AG09309 (cell line): Measurements from ENCODE around the gene VAV2.
"Not testable (repeated sequence)": the region's sequence is repeated elsewhere in the genome, so short reads cannot be mapped to it uniquely, and the experiment has no call there.

Experiments
- DNase-seq: peaks from one replicate; pipeline ENCODE4 v3.0.0-alpha.2; 2010; ENCODE audit warnings: low read depth
- H3K4me3 ChIP-seq: 2 replicates; pipeline ENCODE4 v1.5.1; 2011; ENCODE audit warnings: mild to moderate bottlenecking, low read depth, low read length, moderate library complexity; ENCODE audit not compliant: control insufficient read depth
- TF ChIP-seq, protein P1 (sequence below): IDR thresholded peaks from 2 replicates; pipeline ENCODE4 v1.5.1; 2011; ENCODE audit warnings: mild to moderate bottlenecking, low read depth, low read length, inconsistent platforms; ENCODE audit not compliant: insufficient read depth, control insufficient read depth; ENCODE audit errors: missing control alignments

Gene VAV2

GRCh38 chr9:133961226-133962165 lies 30.6 kb downstream of the VAV2 start:
- no peak overlapping the region for H3K4me3 ChIP-seq
- TF ChIP-seq, protein P1, sequence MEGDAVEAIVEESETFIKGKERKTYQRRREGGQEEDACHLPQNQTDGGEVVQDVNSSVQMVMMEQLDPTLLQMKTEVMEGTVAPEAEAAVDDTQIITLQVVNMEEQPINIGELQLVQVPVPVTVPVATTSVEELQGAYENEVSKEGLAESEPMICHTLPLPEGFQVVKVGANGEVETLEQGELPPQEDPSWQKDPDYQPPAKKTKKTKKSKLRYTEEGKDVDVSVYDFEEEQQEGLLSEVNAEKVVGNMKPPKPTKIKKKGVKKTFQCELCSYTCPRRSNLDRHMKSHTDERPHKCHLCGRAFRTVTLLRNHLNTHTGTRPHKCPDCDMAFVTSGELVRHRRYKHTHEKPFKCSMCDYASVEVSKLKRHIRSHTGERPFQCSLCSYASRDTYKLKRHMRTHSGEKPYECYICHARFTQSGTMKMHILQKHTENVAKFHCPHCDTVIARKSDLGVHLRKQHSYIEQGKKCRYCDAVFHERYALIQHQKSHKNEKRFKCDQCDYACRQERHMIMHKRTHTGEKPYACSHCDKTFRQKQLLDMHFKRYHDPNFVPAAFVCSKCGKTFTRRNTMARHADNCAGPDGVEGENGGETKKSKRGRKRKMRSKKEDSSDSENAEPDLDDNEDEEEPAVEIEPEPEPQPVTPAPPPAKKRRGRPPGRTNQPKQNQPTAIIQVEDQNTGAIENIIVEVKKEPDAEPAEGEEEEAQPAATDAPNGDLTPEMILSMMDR: no peak
- DNase-seq: no peak

GRCh38 chr9:133960568-133961129 lies 31.5 kb downstream of the VAV2 start:
- TF ChIP-seq, protein P1: no peak
- H3K4me3 ChIP-seq: no peak overlapping the region
- no peak for DNase-seq

- DNase-seq: no peak
- no peak overlapping the region for H3K4me3 ChIP-seq
- TF ChIP-seq, protein P1: no peak
These were observed 32.1 kb downstream of the VAV2 start for GRCh38 chr9:133959966-133960567.

DNA sequence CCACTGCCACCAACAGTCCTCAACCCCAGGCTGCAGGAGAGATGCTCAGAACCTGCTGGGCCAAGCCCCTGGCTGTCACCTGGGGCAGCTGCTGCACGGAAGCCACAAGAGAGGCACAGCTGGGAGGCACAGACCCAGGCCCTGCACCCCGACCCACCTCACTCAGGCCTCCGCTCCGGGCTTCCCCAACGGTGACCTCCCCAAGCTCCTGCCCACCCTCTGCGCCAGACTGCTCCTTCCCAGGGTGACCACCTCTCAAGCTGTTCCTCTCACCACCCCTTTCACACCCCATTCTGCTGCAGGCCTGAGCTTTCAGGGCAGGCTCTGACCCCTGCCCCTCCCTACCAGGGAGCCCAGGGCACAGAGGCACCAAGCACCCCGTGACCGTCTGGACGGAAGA lies 33.0 kb downstream of the VAV2 start:
- TF ChIP-seq, protein P1: no peak
- no peak for DNase-seq
- H3K4me3 ChIP-seq: no peak overlapping the region

DNA sequence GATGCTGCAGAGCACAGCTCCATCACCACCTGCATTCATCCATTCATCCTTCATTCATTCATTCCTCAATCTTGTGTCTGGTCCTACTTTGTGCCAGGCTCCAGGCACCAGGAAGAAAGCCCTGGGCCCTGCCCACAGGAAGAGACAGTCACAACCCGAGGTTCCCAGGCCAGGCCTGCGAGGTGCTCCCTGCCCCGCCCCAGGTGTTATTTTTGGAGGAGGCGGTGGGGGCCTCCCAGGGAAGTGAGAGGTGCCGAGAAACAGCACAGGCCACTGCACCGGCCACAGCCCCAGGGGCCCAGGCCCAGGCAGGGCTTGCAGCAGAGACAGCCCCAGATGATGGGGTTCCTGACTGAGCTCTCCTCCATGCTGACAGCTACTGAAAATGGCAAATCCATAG lies 33.4 kb downstream of the VAV2 start:
- DNase-seq: no peak
- no peak overlapping the region for H3K4me3 ChIP-seq
- TF ChIP-seq, protein P1: no peak

DNA sequence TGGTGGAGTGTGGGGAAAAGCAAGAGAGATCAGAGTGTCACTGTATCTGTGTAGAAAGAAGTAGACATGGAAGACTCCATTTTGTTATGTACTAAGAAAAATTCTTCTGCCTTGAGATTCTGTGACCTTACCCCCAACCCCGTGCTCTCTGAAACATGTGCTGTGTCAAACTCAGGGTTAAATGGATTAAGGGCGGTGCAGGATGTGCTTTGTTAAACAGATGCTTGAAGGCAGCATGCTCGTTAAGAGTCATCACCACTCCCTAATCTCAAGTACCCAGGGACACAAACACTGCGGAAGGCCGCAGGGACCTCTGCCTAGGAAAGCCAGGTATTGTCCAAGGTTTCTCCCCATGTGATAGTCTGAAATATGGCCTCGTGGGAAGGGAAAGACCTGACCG lies 34.4 kb downstream of the VAV2 start:
- not testable (repeated sequence) for DNase-seq

DNA sequence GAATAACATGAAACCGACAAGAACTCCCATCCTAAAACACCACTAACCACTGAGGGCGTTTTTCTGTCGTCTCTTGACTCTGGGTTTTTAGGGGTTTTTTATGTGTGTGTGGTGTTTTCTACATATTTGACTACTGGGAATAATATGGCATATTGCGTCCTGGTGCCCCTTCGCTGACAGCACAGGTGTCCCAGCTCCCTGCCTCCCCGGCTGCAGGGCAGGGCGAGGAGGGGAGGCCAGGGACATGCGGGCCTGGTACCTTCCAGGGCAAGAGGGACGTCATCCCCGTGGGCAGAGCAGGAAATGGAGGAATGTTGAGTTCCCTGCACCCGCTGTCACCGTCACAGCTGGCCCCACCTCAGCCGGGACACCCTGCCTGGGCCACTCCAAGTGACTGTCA lies 34.8 kb downstream of the VAV2 start:
- no peak for DNase-seq
- TF ChIP-seq, protein P1: no peak
- H3K4me3 ChIP-seq: no peak overlapping the region

More for the DNA sequence above, 34.4 kb downstream of the VAV2 start:
- H3K4me3 ChIP-seq: not testable (repeated sequence)
